Hematopoietic multipotent progenitor cell (in vitro differentiated cells): ENCODE data around the gene KSR1. TPM values are rescaled to one million over a fixed set of nuclear protein-coding genes. Genes with fewer than 3 reads are reported as not detected.
"Not testable (repeated sequence)": the region's sequence is repeated elsewhere in the genome, so short reads cannot be mapped to it uniquely, and the experiment has no call there.

ENCODE experiments used
- DNase-seq, 3 donors: peaks; one replicate each; pipeline ENCODE4 v3.0.0-alpha.2; 2011 to 2015; ENCODE audit warnings: low read depth in 2 of 3, low spot score in 2 of 3
- total RNA-seq: library from RNA; depleted of rRNA; stranded (reverse); fragments of >200 nt; gene quantifications from one replicate; pipeline ENCODE4 v1.2.3, GENCODE V29; 2012

The KSR1 gene
- total RNA-seq, 1 donor: 43.1 TPM

DNA sequence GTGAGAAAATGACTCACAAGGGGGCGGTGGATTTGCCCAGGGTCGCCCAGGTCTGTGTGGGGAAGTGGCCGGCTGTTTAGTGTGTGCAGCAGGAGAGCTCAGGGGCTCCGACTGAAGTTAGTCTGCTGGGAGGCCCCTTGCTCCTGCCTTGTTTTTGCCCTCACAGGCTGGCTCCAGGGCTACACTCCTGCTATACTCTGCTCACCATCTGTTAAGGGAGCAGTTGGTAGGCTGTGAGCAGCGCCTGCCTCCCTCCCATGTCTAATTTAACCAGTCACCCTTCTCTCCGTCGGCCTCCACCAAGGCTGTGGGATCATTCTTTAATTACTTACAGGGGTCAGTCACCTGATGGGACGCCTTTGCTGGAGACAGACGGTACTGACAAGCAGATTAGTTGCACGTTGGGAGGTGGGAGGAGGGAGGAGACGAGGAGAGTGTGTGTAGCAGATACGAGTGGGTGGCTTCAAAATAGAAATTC, 35.5 kb downstream of the KSR1 start:
- DNase-seq: no peak

DNA sequence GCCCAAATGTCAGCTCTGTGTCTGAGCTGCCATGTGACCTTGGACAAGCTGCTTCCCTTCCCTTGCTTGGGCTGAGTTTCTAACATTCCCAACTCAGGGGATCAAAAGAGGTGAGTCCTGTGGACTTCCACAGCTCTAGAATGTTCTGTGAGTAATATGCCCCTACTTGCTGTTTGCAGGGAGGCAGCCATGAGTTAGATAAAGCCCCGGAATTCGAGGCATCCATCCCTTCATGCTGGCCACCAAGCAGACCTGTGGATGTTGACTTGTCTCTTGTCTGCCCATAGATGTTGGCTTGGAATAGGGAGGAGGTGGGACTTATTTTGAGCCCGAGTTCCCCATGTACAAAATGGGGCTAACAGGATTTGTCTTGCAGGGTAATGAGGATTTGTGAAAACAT, 36.2 kb downstream of the KSR1 start:
- DNase-seq: no peak

DNA sequence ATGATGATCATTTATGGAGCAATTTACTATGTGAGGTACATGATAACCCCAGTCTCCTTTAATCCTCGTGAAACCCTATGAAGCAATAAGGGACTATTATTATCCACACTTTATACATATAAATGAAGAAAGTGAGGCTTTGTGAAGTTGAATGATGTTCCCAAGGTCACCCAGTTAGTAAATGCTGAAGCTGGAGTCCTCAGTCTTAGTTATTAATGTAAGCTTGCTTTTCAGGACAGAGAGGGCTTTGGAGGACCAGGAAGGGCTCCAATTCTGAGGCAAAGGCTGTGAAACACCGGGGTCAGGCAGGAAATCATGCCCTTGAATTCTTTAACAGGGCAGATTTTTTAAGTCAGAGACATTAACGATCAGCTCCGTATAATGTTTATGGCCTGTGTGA, 36.8 kb downstream of the KSR1 start:
- DNase-seq: no peak

DNA sequence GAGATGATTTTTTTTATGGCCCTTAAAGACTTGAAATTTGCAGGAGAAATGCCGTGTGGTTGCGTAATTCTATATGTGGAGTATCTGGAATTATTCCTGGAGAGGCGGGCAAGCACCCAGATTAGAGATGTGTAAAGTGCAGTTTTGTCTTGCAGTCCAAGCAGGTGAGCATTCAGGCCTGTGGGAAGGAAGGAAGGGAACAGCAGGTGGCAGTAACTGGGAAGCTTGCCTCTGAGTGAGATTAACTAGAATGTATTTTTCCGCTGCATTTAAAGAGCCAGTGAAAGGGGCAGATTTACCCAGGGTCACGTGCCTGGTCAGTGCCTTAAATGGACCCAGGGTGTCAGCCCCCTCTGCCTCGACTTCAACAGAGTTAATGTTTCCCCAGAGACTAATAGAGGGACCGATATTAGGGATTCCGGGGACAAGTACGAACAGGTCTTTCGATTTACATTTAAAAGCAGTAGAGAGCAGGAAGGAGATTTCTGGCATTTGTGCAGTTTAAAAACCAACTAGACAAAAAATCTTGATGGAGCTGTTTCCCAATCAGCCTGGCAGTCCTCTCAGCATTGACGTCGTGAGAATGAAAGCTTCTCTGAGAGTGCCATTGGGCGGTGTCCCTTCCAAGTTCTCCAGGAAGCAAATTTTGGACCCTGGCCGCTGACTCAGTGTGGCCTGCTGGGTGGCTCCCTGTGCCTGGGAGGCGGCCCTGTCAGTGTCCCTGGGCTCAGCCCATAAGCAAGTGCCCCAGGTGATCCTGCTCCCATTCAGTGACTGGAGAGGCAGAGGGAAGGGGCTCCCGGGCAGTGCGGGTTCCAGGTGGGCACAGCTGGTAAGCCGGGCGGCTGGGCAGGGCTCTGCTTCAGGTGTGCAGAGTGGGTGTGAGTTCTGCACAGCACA, 38.2 kb downstream of the KSR1 start:
- no peak for DNase-seq

DNA sequence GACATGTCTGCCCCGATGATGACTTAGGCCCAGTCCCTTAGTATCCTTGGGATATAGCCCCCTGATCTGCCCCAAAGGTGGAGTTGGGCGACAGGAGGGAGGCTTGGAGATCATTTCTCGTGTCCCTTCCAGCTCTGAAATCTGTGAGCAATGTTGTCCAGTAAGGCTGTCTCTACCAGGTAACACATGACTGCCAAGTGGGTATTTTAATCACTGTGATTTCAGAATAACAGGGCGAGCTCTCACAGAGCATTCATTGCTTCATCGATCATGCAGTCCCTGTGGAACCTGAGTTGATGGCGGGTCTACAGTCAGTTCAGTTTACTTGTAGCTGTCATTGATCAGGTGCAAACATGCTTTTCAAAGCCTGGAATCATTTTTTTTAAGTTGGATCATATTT, 39.2 kb downstream of the KSR1 start:
- DNase-seq: no peak

DNA sequence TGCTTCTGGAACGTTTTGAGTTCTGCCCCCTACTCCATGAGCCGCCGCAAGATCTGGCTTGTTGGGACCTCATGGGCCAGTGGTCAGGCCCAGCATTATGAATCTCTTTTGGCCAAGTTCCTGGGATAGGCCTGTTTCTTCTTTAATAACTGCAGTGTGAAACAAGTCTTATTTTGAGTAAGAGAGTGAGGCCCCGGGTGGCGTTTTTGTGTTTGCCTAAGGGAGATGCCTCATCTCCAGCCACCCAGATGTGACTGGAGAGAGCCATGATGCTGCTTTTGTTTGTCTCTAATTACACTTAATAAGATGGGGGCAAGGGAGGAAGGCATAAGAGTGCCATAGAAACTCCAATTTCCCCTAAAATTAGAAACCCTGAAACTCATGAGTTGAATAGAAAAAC, 39.8 kb downstream of the KSR1 start:
- DNase-seq: no peak

DNA sequence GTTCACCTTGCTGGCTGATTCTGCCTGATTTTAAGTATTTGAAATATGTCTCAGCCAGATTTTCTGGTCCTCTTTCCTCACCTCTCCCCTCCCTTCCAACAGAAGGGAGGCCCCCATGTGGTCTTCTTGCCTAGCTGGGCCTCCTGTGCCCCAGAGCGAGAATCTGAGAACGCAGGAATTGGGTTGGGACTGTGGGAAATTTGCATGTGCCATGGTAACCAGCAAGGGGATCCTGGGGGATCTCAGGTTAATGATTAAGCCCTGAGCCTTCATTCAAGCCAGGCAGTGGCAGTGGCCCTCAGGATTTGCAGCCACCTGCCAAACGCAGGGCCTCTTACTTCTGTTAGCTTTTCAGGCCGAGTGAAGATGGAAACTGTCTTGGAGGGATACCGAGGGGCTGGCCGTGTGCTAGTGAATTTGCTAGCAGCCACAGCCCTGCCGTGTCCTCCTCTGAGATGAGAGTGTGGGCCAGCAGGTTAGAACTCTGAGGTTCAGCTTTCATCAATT, 40.2 kb downstream of the KSR1 start:
- DNase-seq: no peak

DNA sequence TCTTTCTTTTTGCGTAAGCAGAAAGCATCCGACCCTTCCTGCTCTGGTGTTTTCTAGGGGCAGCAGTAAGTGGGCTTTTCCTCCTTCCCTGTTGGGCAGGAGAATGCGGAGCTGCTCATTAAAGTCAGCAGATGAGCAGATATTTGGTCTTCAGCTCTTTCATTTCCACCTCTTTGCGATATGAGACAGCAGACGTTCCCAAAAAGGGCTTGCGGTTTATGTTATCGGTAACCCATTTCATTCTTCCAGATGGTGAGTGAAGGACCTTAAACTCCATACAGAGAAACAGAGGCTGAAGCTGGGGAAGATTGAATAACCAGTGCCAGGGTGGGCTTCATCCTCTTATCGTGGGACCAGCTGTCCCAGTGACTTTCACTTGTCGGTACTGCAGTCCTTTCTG, 40.7 kb downstream of the KSR1 start:
- DNase-seq: no peak

DNA sequence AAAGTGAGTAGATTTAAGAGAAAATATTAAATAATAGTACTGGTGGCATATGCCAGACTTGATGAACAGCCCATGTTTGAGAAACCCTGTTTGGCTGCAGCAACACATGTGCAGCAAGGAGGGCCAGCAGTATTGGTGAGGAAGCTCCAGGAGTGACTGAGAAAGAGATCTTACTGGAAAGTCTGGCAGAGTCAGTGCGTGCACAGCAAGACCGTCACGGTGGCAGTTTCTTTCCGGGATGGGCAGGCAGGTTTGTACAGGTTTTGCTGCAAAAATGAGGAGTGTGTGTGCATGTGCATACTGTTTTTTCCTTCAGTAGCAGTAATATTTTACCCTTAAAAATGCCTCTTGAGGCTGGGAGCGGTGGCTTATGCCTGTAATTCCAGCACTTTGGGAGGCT, 41.4 kb downstream of the KSR1 start:
- DNase-seq: no peak

DNA sequence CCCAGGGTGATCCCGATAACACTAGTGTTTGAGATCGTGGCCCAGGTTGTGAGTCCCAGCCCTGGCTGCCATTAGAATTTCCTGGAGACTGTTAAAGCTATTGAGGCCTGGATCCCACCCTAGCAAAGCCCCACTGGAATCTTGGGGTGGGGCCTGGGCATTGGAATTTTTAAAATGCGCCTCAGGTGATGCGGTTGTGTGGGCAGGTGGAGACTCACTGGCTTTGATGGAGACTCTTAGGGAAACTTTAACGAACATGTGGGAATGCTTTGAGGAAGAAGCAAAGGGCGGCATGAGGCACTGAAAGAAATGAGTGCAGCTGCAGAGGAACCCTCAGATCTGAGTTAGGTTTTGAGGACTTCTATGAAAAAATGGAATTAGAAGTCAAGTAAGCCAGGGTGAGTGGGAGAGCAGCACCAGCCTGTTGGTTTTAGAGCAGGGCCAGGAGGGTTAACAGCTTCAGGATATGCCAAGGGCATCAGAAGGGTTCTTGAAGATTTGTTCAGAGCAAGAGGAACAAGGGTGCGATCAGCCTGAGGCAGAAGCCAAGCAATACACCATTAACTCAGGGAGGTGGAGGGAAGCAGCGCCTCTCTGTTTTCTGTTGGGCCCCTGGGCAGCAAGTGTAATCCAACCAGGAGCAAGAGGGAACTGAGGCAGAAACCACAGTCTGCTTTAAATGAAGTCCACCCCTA, 42.5 kb downstream of the KSR1 start:
- no peak for DNase-seq

DNA sequence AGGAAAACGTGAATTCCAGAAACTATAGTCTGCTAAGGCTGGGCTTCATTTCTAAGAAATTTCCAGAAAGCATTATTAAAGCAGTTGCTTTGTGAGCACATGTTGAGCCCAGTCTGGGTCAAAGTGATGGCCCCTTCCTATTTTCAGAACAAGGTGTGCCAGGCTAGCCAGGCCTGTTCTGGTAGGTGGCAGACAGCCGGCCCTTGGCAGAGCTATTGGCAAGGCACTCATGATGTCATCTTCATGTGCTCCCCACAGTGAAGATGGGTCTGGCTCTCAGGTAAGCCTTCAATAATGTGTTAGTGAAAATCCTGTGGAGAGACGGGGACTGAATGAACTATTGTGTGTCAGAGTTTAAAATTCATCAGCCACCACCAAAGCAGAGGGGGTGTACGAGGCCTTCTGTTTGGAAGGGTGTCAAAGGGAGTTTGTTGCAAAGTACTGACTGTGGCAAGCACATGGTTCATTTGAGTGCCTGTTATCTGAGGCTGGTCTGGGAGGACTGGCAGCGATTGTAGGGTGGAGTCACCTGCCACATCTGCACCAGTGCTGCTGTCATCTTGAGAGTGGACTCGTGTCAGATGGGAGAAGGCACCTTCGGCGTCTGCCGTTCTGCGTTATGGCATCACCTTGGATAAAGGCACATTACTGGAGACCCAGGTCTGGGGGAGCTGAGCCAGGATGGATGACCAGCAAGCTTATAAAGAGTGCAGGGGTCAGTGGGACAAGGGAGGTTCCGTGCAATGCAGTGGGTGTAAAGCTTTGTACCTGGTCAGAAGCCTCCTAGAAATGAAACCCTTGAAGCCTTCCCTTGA, 43.4 kb downstream of the KSR1 start:
- DNase-seq: no peak

DNA sequence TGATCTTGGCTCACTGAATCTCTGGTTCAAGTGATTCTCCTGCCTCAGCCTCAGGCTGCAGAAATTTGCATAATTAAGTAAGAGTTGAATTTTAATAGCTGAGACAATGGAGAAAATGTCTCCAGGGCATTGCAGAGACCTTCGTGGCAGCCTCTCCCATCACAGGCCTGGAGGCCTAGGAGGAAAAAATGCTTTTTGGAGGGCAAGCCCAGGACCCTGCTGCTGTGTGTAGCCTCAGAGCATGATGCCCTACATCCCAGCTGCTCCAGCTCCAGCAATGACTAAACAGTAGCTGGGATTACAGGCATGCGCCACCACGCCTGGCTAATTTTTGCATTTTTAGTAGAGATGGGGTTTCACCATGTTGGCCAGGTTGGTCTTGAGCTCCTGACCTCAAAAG, 45.1 kb downstream of the KSR1 start:
- not testable (repeated sequence) for DNase-seq

DNA sequence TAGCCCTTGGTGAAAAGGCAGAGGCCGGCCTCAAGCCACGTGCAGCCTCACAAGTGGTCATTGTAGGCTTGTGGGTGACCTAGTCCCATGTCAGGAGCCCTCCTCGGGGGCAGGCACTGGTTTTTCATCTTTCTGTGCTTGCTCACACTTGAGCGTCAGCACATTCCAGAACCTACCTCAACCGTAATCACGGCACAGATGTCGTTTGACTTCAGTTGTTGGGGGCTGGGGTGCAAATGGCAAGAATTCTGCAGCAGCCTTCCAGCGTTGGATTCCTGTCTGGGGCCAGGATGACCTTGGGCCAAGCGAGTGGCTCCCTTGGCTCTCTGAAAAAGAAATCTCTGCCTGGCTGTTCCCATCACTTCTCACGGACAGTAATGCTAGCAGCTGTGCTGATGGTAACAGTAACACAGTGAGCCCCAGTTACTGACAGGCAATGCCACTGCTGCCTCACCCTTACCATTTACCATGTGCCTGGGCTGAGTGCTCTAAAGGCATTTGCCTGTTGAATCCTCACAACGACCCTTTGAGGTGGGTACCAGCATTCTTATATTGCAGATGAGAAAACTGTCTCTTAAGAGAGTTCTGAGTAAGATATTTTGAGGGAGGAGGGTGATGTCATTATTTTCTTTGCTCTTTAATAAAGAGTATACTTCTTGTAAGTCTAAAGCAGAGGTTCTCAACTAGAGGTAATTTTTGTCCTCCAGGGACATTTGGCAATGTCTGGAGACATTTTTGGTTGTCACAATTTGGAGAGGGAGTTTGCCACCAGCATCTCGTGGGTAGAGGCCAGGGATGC, 46.5 kb downstream of the KSR1 start:
- no peak for DNase-seq

DNA sequence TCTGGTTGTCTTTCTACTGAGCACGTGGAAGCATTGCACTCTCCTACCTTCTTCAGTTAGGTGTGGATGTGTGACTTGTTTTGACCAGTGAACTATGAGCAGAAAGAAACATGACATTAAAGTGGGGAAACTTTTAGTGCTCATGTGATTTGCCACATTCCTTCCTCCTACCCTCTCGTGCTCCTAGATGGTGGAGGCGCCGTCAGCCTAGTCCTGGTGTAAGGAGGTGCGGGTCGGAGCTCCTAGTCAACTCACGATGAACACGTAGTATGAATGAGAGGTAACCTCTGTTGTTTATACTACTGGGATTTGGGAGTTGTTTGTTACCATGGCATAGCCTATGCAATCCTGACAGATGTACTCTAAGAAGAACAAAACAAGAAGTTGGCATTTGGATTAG, 47.4 kb downstream of the KSR1 start:
- DNase-seq: no peak

DNA sequence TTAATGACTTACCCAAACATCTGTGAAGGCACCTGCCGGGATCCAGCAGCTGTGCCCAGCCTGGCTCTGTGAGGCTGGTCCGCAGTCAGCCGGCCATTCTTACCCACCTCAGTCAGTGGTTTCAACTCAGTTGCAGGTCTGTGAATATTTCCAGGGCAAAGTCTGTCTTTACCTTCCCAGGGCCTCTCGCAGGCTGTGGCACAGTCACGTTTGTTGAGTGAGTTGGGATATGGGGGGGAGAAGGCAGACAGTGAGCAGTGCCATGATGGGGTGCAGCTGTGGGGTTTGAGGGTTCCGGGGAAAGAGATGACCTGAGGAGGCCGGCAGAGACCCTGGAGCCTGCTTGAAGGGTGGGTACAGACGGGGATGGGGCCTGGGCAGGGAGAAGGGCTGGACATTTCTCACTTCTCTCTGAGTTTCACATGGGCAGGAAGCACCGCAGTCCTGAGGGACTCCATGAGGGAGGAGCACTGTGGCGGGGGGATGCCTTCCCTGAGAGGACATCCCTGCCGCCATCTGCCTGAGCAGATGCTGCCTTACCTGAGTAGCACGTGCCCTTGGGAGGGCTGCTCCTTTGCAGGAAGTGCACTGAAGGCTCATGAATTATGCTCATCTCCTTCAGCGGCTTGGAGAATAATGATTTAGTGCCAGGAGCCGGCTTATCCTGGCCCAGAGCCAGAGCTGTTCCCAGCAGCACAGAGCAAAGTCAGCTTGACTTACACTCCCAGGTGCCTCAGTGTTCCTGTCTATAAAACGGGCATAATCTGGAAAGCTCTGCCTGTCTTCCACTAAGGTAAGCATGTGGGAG, 48.1 kb downstream of the KSR1 start:
- DNase-seq: no peak

DNA sequence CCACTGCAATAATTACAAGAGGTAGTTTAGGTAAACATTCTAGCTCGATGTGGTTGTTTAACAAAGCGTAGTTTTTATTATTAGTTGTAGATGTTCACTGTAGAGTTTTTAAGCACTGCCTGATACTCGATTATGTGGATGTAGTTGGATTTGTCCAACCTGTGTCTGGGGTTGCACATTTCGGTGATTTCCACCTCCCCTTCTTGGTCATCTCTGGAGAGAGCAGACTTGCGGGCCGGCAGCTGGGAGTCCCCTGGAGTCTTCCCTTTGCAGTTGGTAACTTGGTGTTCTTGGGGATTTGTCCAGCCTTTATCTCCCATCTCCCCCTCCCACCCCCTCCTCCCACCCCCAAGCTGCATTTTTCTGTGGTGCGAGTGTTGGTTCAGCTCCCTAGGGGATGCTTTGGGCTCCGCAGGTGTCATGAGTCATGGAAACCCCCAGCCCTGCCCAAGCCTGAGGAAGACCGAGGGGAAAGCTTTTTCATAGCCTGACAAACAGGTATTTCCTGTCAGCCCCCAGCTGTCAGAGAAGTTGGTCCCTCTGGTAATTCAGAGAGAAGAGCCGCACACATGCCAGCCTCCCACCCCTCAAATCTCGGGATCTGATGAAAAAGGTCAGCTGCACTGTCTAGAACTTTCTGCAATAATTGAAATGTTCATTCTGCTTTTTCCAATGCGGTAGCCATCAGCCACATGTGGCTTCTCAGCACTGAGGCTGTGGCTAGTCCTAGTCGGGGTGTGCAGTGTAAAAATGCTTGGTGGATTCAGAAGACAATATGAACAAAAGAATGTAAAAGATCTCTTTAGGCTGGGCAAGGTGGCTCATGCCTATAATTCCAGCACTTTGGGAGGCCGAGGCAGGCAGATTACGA, 50.3 kb downstream of the KSR1 start:
- peak in 2 of 3 donors; percentile 15 to 22 for DNase-seq

DNA sequence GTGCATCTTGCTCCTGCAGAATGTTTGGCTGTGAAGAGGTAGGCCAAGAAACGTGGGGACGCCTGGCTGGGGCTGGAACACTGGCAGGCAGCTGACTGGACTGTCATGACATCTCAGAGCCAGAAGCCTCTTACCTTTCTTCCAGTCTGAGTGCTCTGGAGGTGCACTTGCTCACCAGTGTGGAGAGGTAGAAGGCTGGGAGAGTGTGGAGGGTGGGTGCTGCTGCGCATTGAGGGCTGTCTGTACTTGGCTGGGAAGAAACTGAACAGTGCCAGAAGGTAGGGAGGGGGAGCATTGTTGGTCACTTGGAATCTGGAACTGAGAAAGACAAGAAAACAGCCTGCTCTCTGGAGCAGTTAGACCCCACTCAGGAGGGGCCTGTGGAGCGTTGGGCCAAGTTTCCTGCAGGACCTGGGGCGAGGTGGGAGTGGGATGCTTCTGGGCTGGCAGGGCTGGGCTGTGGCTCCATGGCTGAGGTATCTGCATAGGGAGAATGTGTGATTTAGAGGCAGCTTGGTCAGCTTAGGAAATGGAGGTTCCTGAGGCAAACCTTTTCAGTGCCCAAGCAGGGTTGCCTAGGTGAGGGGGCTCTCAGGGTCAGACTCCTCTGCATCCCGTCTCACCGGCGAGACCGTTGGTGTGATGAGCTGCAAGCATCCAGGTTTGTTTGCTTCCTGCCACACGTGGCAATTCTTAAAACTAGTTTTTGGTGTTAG, 55.1 kb downstream of the KSR1 start:
- DNase-seq: no peak

DNA sequence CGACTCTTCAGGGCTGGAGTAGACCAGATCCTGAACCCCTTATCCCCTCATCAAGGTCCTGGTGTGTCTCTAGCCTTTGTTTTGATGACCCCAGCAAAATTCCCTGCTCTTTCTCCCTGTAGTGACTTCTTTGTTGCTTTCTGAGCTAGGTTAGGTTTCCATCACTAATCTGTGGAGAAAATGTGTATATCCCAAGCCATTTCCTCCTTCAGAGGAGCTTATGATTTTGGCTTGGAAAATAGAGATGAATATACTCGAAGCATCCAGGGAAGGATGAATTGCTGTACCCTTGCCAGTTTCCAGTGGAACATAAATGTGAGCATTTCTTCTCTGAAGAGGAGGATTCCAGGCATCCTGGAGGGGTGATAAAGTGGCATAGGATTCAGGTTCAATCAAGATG, 55.8 kb downstream of the KSR1 start:
- no peak for DNase-seq
